ENCODE results near the gene ARL2BP. TPM values are rescaled to one million over a fixed set of nuclear protein-coding genes. Genes with fewer than 3 reads are reported as not detected.

ARL2BP gene
- total and polyA plus RNA-seq, 2 of the 13 experiments (the other 11 are each of a cell fraction or from before 2014, with no cell fraction given), result 64.3 to 67.6 TPM

DNA sequence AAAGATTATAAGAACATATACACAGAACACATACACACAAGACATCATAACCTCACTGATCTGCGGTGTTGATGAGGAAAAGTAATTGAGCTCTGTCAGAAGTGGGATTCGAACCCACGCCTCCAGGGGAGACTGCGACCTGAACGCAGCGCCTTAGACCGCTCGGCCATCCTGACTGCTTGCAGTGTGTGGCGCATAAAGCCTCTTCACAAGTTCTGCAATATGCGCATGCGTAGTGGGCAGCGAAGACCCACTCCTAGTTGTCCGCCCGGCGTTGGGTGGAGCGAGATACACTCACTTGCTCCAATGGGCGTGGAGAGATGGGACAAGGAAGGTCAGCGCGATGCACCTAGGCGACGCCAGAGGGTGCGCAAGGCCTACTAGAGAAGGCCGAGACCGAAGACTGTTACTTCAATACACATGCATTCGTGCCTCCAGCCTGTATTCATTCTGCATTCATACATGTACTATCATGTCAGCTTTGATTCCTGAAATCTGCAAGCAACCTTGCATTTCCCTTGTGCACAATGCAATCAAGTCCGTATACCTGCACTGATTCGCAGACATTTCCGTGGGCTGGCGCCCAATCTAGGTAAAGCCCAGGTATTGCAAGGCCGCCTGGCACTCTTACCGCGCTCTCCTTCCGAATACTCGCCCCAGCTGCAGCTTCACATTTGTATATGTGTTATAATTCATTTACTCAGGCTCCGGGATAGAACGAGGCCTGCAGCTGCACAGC lies 55.5 kb downstream of the ARL2BP start (continued):
- TF ChIP-seq ZNF569 (CRISPR knock-in tag; IDR thresholded peaks at IDR 0.05; ENCODE audit: borderline replicate concordance) (0 out of 2 replicates have a peak, but pooled peaks have one; percentile 25), DNMT1 (CRISPR knock-in tag; IDR thresholded peaks at IDR 0.05) (no peak), KDM5A (IDR thresholded peaks at IDR 0.05; ENCODE audit: borderline replicate concordance, low read length) (no peak), ZNF331 (CRISPR knock-in tag; IDR thresholded peaks at IDR 0.05) (peak; percentile 96; the same call in 1 of the 2 replicates), NFRKB (IDR thresholded peaks at IDR 0.05) (no peak), PRDM4 (CRISPR knock-in tag; IDR thresholded peaks at IDR 0.05; ENCODE audit: borderline replicate concordance) (peak; percentile 61; the same call in 1 of the 2 replicates), MYNN (CRISPR knock-in tag; IDR thresholded peaks at IDR 0.05; ENCODE audit: low read depth) (no peak), E2F2 (CRISPR knock-in tag; IDR thresholded peaks at IDR 0.05; ENCODE audit: borderline replicate concordance) (no peak), RBAK (CRISPR knock-in tag; IDR thresholded peaks at IDR 0.05) (no peak), ZNF691 (CRISPR knock-in tag; IDR thresholded peaks at IDR 0.05; ENCODE audit: borderline replicate concordance, low read depth) (peak; percentile 90; the same call in 1 of the 2 replicates), HDAC1 (CRISPR knock-in tag; IDR thresholded peaks at IDR 0.05) (peak; percentile 32), ZNF143 (CRISPR knock-in tag; IDR thresholded peaks at IDR 0.05) (peak; percentile 39; the same call in 1 of the 2 replicates), ZNF343 (CRISPR knock-in tag; IDR thresholded peaks at IDR 0.05) (peak; percentile 91; the same call in 1 of the 2 replicates), IRX3 (CRISPR knock-in tag; IDR thresholded peaks at IDR 0.05; ENCODE audit: borderline replicate concordance, low read depth) (no peak; the same call in 1 of the 2 replicates), ZNF768 (CRISPR knock-in tag; IDR thresholded peaks at IDR 0.05) (peak; percentile 60; the same call in 1 of the 2 replicates), ZNF180 (CRISPR knock-in tag; IDR thresholded peaks at IDR 0.05; ENCODE audit: borderline replicate concordance, low read depth) (0 out of 2 replicates have a peak, but pooled peaks have one; percentile 78), RAD51 (IDR thresholded peaks at IDR 0.05; ENCODE audit: borderline replicate concordance) (no peak), YY1 (IDR thresholded peaks at IDR 0.05; ENCODE audit: insufficient read depth, insufficient replicate concordance, low read depth, low read length) (peak; percentile 70)
- TF ChIP-seq, protein P1, sequence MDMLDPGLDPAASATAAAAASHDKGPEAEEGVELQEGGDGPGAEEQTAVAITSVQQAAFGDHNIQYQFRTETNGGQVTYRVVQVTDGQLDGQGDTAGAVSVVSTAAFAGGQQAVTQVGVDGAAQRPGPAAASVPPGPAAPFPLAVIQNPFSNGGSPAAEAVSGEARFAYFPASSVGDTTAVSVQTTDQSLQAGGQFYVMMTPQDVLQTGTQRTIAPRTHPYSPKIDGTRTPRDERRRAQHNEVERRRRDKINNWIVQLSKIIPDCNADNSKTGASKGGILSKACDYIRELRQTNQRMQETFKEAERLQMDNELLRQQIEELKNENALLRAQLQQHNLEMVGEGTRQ (IDR thresholded peaks at IDR 0.05; ENCODE audit: low read depth, low read length), result no peak
- TF ChIP-seq, protein P1 (CRISPR knock-in tag; IDR thresholded peaks at IDR 0.05; ENCODE audit: borderline replicate concordance), result no peak; the same call in 1 of the 2 replicates
- TF ChIP-seq, protein P2, sequence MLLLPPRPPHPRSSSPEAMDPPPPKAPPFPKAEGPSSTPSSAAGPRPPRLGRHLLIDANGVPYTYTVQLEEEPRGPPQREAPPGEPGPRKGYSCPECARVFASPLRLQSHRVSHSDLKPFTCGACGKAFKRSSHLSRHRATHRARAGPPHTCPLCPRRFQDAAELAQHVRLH (CRISPR knock-in tag; IDR thresholded peaks at IDR 0.05; ENCODE audit: borderline replicate concordance, low read depth), result peak; percentile 94
- TF ChIP-seq, protein P3, sequence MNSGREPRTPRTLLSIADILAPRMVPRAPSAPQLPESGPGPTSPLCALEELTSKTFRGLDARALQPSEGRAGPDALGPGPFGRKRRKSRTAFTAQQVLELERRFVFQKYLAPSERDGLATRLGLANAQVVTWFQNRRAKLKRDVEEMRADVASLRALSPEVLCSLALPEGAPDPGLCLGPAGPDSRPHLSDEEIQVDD (CRISPR knock-in tag; IDR thresholded peaks at IDR 0.05; ENCODE audit: borderline replicate concordance), result no peak
